Fibroblast of villous mesenchyme (primary cell): ENCODE results near the gene DCTN3. TPM values are rescaled to one million over a fixed set of nuclear protein-coding genes. Genes with fewer than 3 reads are reported as not detected.

Experiments used
- DNase-seq: peaks from one replicate; pipeline ENCODE4 v3.0.0-alpha.2; 2010; ENCODE audit warnings: low read depth
- H3K4me3 ChIP-seq: 2 replicates; pipeline ENCODE4 v1.5.1; 2011; ENCODE audit warnings: low read depth, mild to moderate bottlenecking, low read length
- CTCF ChIP-seq: IDR thresholded peaks from 2 replicates; pipeline ENCODE4 v1.5.1; 2012; ENCODE audit warnings: low read depth, mild to moderate bottlenecking, low read length; ENCODE audit not compliant: insufficient read depth
- total RNA-seq: library from RNA; depleted of rRNA; stranded (reverse); fragments of >200 nt; gene quantifications from 2 replicates; pipeline ENCODE4 v1.2.3, GENCODE V29; 2012

Gene DCTN3
- total RNA-seq, 1 donor: 70.8 TPM

- no peak for TF ChIP-seq CTCF
- no peak for DNase-seq
- H3K4me3 ChIP-seq: no peak overlapping the region
These were observed 39.4 kb upstream of the DCTN3 start for GRCh38 chr9:34659592-34660253.

- no peak for DNase-seq
- H3K4me3 ChIP-seq: no peak overlapping the region
- TF ChIP-seq CTCF: no peak
These were observed 38.2 kb upstream of the DCTN3 start for GRCh38 chr9:34658461-34658860.

- no peak for TF ChIP-seq CTCF
- no peak overlapping the region for H3K4me3 ChIP-seq
- DNase-seq: no peak
These were observed 36.7 kb upstream of the DCTN3 start for GRCh38 chr9:34656992-34657391.

GRCh38 chr9:34655394-34655793, 35.1 kb upstream of the DCTN3 start:
- DNase-seq: no peak
- no peak overlapping the region for H3K4me3 ChIP-seq
- TF ChIP-seq CTCF: no peak

GRCh38 chr9:34654323-34655051, 34.2 kb upstream of the DCTN3 start:
- H3K4me3 ChIP-seq: no peak overlapping the region
- peak; percentile 43 for DNase-seq
- TF ChIP-seq CTCF: no peak

GRCh38 chr9:34653151-34654072, 33.1 kb upstream of the DCTN3 start:
- H3K4me3 ChIP-seq: no peak overlapping the region

More at GRCh38 chr9:34653151-34654072, 33.1 kb upstream of the DCTN3 start:
- no peak for TF ChIP-seq CTCF
- DNase-seq: no peak
